RCC 7860 (cell line): ENCODE results near the gene MRPL4.
"Not testable (repeated sequence)": the region's sequence is repeated elsewhere in the genome, so short reads cannot be mapped to it uniquely, and the experiment has no call there.

Experiments used
- DNase-seq: peaks from one replicate; pipeline ENCODE4 v3.0.0-alpha.2; 2015; ENCODE audit warnings: low spot score
- FAIRE-seq: peaks from 2 replicates; lab custom pipeline; 2012; peaks lifted over from hg19 to GRCh38; lab: Jason Lieb, UNC

The MRPL4 gene

DNA sequence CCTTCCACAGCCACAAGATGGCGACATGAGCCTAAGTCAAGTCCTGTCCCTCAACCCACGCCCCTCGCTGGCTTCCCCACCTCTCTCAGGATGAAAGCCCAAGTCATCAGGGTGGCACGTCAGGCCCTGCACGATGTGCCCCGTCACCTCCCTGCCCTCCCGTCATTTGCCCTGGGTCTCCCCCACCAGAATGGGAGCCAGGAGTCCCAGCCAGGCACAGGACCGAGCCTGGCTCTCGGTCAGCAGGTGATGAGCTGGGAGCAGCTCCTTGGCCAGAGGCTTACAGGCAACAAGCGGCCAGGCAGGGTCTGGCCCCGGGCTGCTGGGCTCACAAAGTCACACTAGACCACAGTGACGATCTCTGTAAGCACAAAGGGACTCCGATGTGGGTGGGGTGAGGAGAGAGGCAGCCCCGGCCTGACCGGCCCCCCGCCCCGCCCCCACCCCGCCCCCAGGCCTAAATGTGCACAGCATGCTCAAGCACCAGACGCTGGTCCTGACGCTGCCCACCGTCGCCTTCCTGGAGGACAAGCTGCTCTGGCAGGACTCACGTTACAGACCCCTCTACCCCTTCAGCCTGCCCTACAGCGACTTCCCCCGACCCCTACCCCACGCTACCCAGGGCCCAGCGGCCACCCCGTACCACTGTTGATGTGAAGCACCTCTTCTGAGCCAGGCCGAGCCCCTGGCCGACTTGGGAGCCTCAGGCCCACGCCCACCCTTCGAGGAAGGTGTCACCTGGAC lies 7.3 kb downstream of the MRPL4 start:
- FAIRE-seq (no peak), DNase-seq (peak; percentile 67)

DNA sequence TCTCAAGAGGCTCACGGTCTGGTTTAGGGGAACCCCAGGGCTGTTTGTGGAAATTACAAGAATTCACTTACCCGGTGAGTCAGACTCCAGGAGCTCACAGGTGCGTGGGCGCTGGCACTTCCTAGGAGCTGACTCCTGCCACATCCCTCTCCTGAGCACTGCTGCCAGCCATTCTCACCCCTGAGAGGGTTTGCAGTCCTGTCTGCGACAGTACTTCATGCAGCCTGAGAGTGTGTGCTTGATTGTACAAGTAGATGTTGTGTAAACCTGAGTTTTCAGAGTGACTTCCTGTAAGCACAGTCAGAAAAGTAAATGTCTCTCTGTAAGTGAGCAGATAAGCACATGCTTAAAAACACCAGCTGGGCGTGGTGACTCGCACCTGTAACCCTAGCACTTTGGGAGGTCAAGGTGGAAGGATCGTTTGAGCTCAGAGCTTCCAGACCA lies 8.1 kb downstream of the MRPL4 start:
- FAIRE-seq (no peak), DNase-seq (peak; percentile 9)

DNA sequence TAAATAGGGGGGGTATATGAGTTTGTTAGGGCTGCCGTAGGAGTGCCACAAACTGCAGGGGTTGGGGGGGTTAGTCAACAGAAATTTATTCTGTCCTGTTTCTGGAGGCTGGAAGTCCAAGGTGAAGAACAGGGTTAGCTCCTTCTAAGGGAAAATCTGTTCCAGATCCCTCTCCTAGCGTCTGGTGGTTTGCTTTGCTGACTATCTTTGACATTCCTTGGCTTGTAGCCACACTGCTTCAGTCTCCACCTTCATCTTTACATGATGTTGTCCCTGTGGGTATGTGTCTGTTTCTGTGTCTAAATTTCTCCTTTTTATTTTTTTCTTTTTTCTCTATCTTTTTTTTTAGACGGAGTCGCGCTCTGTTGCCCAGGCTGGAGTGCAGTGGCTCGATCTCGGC lies 10.8 kb downstream of the MRPL4 start:
- no peak for FAIRE-seq
- DNase-seq: peak; percentile 21

DNA sequence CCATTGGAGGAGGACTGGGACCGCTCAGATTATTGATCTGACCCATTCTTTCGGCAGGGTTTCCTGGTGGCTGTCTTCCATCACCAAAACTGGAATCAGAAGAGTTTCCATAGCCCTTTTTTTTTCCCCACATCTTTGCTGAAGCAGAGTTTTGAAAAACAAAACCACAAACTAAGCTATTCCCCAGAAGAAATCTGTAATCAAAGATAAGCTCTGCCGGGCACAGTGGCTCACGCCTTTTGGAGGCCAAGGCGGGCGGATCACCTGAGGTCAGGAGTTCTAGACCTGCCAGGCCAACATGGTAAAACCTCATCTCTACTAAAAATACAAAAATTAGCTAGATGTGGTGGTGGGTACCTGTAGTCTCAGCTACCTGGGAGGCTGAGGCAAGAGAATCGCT lies 14.7 kb downstream of the MRPL4 start:
- no peak for FAIRE-seq
- no peak for DNase-seq

DNA sequence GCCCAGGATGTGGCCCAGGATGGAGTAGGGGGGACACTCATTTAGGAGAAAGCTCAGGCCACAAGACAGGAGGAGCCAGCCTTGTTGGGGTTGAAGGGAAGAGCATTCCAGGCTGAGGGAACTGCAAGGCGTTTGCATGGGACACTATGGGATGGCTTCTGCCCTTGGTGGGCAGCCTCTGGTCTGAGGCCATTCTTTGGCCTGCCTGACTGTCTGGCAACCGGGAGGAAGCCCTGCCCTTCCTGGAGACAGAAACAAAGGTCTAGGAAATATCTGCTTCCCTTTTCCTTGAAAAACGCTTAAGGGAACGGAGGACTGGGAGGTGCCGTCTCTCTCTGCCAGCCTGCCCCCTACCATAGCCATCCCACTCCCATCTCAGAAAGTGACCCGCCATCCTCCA lies 16.1 kb downstream of the MRPL4 start:
- DNase-seq (no peak), FAIRE-seq (no peak)

DNA sequence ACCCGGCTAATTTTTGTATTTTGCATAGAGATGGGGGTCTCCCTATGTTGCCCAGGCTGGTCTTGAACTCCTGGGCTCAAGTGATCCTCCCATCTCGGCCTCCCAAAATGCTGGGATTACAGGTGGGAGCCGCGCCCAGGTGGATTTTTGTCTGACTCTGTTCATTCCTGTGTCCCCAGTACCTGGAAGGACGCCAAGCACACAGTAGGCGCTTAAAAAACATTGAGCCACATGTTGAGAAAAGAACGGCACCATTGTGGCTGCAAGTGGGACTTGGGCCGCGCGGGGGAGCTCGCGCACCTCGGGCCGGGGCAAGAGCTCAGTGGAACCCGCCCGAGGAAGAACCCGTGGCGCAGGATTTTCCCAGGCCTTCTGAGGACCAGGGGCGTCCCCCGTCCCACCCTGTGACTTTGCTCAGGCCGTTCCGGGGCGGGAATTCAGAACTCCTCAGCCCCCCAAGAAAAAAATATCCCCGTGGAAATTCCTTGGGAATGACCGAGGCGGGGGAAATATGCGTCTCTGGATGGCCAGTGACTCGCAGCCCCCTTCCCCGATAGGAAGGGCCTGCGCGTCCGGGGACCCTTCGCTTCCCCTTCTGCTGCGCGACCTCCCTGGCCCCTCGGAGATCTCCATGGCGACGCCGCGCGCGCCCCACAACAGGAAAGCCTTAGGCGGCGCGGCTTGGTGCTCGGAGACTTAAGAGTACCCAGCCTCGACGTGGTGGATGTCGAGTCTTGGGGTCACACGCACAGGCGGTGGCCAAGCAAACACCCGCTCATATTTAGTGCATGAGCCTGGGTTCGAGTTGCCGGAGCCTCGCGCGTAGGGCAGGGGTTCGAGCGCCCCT lies 17.5 kb downstream of the MRPL4 start:
- DNase-seq: peak; percentile 58
- no peak for FAIRE-seq

DNA sequence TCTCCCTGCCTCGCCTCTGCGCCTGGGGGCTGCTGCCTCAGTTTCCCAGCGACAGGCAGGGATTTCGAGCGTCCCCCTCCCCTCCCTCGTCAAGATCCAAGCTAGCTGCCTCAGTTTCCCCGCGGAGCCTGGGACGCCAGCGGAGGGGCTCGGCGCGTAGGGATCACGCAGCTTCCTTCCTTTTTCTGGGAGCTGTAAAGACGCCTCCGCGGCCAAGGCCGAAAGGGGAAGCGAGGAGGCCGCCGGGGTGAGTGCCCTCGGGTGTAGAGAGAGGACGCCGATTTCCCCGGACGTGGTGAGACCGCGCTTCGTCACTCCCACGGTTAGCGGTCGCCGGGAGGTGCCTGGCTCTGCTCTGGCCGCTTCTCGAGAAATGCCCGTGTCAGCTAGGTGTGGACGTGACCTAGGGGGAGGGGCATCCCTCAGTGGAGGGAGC lies 18.2 kb downstream of the MRPL4 start:
- peak; percentile 80 for DNase-seq

DNA sequence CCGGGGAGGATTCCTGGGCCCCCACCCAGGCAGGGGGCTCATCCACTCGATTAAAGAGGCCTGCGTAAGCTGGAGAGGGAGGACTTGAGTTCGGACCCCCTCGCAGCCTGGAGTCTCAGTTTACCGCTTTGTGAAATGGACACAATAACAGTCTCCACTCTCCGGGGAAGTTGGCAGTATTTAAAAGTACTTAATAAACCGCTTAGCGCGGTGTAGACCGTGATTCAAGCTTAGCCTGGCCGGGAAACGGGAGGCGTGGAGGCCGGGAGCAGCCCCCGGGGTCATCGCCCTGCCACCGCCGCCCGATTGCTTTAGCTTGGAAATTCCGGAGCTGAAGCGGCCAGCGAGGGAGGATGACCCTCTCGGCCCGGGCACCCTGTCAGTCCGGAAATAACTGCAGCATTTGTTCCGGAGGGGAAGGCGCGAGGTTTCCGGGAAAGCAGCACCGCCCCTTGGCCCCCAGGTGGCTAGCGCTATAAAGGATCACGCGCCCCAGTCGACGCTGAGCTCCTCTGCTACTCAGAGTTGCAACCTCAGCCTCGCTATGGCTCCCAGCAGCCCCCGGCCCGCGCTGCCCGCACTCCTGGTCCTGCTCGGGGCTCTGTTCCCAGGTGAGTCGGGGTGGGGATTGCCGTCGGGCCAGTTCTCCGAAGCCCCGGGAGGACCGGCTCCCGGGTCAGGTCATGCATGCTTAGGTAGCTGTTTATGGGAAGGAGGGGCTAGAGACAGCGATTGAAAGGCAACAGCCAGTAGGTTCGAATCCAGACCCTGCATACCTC lies 18.8 kb downstream of the MRPL4 start, which contains the start of gene ICAM1:
Gene ICAM1 (plus strand): TSS at position 505 of the 779 bp plus-strand sequence. CDS start 40 bp downstream, at position 545.
- DNase-seq: peak; percentile 83
- peak; percentile 40 for FAIRE-seq

More for the DNA sequence above, 18.2 kb downstream of the MRPL4 start:
- no peak for FAIRE-seq

DNA sequence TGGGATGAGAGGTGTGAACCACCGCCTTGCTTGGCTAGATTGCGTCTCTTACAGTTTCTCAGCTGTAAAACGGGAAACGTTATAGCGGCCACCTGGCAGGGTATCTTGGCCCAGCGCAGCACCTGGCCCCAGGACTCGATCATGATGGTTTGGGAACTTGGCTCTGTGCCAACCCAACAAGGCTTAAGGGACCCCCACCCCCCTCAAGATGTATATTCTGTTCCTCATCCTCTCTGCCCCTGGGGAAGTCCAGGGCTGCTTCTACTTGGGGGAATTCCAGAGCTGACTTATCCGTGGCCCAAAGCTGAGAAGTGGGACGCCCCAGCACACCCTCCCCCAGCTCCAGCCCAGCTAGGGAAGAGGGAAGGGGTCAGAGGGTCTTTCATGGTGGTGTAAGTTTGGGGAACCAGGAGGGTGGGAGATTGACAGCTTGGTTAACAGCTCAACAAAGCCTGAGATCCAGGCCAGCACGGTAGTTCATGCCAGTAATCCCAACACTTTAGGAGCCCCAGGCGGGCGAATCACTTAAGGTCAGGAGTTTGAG lies 19.6 kb downstream of the MRPL4 start:
- DNase-seq: peak; percentile 48
- FAIRE-seq: no peak

DNA sequence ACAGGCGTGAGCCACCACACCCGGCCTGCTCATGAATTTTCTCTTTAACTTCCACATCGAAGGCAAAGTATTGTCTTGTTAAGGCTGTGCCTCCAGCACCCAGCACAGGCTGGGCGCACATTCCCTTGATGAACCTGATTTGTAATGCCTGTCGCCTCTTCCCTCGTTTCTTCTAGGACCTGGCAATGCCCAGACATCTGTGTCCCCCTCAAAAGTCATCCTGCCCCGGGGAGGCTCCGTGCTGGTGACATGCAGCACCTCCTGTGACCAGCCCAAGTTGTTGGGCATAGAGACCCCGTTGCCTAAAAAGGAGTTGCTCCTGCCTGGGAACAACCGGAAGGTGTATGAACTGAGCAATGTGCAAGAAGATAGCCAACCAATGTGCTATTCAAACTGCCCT lies 22.6 kb downstream of the MRPL4 start:
- DNase-seq (no peak), FAIRE-seq (no peak)

DNA sequence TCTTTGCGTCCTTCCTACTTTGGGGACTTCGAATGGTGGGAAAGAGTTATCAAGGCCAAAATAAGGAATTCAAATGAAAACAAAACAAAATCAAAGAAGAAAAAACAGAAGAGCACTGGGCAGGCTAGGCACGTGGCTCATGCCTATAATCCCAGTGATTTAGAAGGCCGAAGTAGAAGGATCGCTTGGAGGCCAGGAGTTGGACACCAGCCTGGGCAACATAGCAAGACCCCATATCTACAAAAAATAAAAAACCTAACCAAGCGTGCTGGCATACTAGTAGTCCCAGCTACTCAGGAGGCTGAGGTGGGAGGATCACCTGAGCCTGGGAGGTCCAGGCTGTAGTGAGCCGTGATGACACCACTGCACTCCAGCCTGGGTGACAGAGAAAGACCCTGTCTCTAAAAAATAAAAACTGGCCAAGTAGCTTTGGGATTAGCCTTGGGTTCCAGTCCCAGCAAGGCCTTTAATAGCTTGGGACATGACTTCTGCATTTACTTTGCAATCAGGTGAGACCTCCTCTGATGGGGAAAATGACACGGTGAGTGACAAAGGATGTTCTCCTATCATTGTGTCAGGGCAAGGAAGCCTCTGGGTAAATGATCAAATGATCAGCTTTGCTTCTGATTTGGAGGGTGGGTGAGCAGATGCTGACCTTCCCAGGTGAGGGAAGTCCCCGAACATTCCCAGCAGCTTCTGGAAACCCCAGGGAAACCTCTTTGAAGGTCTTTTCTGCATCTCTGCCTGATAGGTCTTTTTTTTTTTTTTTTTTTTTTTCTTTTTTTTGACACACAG lies 26.0 kb downstream of the MRPL4 start:
- DNase-seq: no peak
- FAIRE-seq: no peak

DNA sequence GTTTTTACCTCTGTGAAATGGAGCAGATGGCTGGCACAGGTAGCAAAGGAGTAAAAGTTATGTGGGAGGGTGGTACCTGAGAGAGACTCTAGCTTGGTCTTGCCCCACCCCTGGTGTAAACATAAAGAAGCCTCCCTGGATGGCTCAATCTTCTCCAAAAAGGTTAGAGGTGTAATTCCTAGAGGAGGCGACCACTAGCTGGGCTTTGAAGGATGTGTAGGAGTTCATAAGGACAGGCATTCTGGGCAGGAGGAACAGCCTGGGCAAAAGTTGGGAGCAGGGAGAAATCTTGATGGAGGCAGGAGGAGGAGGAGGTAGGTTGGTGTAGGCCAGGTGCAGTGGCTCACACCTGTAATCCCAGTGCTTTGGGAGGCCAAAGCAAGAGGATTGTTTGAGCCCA lies 26.9 kb downstream of the MRPL4 start:
- no peak for FAIRE-seq
- DNase-seq: no peak

DNA sequence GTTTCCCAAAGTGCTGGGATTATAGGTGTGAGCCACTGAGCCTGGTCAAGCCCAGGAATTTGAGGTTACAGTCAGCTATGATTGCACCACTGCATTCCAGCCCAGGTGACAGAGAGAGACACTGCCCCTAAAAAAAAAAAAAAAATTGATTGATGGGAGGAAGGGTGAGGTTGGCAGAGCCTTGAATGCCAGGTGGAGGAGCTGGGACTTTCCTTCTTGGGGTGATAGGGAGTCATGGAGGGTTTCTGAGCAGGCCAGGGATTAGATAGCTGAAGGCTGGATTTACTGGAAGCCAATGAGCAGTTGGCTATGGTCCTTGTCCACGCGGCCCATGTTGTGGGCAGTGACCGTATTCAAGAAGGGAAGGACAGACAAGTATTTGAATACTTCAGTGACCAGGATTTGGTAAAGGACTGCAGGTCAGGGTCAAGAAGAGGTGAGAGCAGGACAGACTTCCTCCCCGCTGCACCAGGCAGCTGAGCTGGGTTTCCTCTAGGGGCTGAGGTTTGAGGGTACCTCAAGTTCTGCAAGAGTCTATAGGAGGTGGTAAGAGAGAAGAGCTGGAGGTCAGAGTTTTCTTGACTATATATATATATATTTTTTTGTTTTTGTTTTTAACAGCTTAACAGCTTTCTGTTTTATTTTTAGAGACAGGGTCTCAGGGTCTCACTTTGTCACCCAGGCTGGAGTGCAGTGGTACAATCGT lies 27.9 kb downstream of the MRPL4 start:
- FAIRE-seq (no peak), DNase-seq (no peak)

DNA sequence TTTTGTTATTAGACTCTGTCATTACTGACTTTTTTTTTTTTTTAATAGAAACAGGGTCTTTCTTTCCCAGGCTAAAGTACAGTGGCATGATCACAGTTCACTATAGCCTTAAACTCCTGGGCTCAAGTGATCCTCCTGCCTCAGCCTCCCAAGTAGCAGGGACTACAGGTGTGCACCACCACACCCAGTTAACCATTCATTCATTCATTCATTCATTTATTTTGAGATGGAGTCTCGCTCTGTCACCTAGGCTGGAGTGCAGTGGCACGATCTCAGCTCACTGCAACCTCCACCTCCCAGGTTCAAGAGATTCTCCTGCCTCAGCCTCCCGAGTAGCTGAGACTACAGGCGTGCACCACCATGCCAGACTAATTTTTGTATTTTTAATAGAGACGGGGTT lies 30.0 kb downstream of the MRPL4 start:
- FAIRE-seq, DNase-seq: not testable (repeated sequence)

DNA sequence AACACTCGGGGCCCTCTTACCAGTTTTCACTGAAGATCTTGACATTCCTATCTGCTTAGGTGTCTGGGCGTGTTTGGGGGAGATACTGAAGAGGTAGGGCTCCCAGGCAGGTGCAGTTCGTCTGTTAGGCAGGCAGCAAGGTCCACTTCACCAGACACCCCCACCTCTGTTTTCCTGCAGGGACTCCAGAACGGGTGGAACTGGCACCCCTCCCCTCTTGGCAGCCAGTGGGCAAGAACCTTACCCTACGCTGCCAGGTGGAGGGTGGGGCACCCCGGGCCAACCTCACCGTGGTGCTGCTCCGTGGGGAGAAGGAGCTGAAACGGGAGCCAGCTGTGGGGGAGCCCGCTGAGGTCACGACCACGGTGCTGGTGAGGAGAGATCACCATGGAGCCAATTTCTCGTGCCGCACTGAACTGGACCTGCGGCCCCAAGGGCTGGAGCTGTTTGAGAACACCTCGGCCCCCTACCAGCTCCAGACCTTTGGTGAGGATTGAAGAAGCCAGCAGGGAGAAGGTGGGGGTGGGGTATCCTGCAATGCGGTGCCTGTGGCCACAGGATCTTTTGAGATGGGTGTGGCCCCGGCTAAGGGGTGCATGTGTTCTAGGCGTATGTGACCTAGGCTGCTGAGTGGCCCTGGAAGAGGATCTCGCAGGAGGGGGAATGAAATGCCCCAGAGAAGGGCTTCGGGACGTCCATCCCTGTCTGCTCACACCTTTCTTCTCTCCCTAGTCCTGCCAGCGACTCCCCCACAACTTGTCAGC lies 31.5 kb downstream of the MRPL4 start:
- no peak for FAIRE-seq

DNA sequence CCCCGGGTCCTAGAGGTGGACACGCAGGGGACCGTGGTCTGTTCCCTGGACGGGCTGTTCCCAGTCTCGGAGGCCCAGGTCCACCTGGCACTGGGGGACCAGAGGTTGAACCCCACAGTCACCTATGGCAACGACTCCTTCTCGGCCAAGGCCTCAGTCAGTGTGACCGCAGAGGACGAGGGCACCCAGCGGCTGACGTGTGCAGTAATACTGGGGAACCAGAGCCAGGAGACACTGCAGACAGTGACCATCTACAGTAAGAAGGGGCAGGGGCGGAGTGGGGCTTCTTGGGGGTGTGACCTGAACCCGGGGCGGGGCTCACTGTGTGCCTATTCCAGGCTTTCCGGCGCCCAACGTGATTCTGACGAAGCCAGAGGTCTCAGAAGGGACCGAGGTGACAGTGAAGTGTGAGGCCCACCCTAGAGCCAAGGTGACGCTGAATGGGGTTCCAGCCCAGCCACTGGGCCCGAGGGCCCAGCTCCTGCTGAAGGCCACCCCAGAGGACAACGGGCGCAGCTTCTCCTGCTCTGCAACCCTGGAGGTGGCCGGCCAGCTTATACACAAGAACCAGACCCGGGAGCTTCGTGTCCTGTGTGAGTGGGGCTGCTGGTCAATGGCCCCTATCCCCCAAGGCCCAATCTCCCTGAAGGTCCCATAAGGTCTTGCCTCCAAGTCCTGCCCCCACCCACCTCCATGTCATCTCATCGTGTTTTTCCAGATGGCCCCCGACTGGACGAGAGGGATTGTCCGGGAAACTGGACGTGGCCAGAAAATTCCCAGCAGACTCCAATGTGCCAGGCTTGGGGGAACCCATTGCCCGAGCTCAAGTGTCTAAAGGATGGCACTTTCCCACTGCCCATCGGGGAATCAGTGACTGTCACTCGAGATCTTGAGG lies 32.3 kb downstream of the MRPL4 start:
- DNase-seq: no peak
- FAIRE-seq: no peak

More for the DNA sequence above, 31.5 kb downstream of the MRPL4 start:
- no peak for DNase-seq

DNA sequence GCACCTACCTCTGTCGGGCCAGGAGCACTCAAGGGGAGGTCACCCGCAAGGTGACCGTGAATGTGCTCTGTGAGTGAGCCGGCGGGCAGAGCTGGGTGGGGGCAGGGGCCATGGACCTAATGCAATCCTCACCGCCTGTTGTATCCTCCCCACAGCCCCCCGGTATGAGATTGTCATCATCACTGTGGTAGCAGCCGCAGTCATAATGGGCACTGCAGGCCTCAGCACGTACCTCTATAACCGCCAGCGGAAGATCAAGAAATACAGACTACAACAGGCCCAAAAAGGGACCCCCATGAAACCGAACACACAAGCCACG lies 32.9 kb downstream of the MRPL4 start:
- FAIRE-seq (no peak), DNase-seq (no peak)

DNA sequence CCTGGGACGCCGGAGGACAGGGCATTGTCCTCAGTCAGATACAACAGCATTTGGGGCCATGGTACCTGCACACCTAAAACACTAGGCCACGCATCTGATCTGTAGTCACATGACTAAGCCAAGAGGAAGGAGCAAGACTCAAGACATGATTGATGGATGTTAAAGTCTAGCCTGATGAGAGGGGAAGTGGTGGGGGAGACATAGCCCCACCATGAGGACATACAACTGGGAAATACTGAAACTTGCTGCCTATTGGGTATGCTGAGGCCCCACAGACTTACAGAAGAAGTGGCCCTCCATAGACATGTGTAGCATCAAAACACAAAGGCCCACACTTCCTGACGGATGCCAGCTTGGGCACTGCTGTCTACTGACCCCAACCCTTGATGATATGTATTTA lies 33.4 kb downstream of the MRPL4 start:
- FAIRE-seq (no peak), DNase-seq (no peak)
